Osteocyte (in vitro differentiated cells): ENCODE measurements around the gene IGFL4. TPM values are rescaled to one million over a fixed set of nuclear protein-coding genes. Genes with fewer than 3 reads are reported as not detected.

Experiments
- DNase-seq: peaks from one replicate; pipeline ENCODE4 v3.0.0; 2021; ENCODE audit warnings: mixed read lengths; ENCODE audit not compliant: unreplicated experiment; ENCODE audit errors: extremely low spot score
- H3K27ac Mint-ChIP-seq: one replicate; pipeline ENCODE4 v1.8.0; 2021; ENCODE audit warnings: mild to moderate bottlenecking, mixed read lengths; ENCODE audit not compliant: unreplicated experiment
- H3K27me3 Mint-ChIP-seq: one replicate; pipeline ENCODE4 v1.8.0; 2021; ENCODE audit warnings: mixed read lengths; ENCODE audit not compliant: unreplicated experiment
- H3K36me3 Mint-ChIP-seq: one replicate; pipeline ENCODE4 v1.8.0; 2021; ENCODE audit warnings: mixed read lengths; ENCODE audit not compliant: unreplicated experiment
- H3K4me1 Mint-ChIP-seq: one replicate; pipeline ENCODE4 v1.8.0; 2021; ENCODE audit warnings: mixed read lengths; ENCODE audit not compliant: unreplicated experiment
- H3K4me3 Mint-ChIP-seq: one replicate; pipeline ENCODE4 v1.8.0; 2021; ENCODE audit warnings: mild to moderate bottlenecking, moderate library complexity, mixed read lengths; ENCODE audit not compliant: unreplicated experiment
- H3K9me3 Mint-ChIP-seq: one replicate; pipeline ENCODE4 v1.8.0; 2021; ENCODE audit warnings: mixed read lengths; ENCODE audit not compliant: unreplicated experiment
- long read RNA-seq: library from polyadenylated mRNA; unstranded; transcript quantifications from one replicate; pipeline ENCODE4 v2.0.0, GENCODE V29; 2021
- total RNA-seq: library from RNA; stranded (reverse); gene quantifications from 2 replicates; pipeline ENCODE4 v1.2.1, GENCODE V29; 2021
- TF ChIP-seq, protein P1 (sequence below): fragments of 200-600 bp; sonication (generic); IDR thresholded peaks from 2 replicates; pipeline ENCODE4 v1.5.0; 2021; ENCODE audit warnings: antibody characterized with exemption, mild to moderate bottlenecking, moderate library complexity

IGFL4 gene
- not detected in 2 replicates for total RNA-seq
- long read RNA-seq = 0 reads

DNA sequence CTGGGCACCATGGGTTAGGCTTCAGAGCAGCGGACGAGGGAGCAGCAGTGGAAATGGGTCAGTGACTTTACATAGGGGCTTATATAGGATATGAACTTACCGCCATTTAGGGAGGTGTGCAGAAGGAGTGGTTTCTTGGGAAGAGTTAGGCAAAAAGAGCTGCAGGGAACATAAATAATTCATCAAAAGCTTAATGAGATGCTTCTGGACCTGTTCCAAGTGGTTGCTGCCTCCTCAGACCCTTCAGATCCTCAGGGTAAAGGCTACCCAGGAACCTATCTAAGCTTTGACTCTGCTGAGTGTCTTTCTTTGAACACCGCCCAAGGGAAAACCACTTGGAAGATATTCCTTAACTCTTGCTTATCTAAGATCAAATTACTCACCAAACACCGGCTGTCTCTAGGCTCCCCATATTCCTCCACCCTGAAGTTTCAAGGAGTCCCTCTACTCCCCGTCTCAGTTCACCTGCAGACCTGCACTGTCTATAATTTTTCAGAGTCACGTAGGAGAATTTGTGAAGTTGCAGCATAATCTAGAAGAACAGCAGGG lies at the start of gene IGFL4:
Gene IGFL4 (minus strand): TSS at position 51 of the 549 bp plus-strand sequence. CDS start 40 bp downstream, at position 11.
- no peaks in the 10 kb centered on the region for H3K4me1 Mint-ChIP-seq
- H3K9me3 Mint-ChIP-seq = peaks cover 10% of the 10 kb centered on the region
- no peak within 1 kb of the TSS for H3K4me3 Mint-ChIP-seq
- peaks cover 1% of the 10 kb centered on the region for H3K36me3 Mint-ChIP-seq
- H3K27ac Mint-ChIP-seq = no peak within 1 kb of the TSS
- TF ChIP-seq, protein P1, sequence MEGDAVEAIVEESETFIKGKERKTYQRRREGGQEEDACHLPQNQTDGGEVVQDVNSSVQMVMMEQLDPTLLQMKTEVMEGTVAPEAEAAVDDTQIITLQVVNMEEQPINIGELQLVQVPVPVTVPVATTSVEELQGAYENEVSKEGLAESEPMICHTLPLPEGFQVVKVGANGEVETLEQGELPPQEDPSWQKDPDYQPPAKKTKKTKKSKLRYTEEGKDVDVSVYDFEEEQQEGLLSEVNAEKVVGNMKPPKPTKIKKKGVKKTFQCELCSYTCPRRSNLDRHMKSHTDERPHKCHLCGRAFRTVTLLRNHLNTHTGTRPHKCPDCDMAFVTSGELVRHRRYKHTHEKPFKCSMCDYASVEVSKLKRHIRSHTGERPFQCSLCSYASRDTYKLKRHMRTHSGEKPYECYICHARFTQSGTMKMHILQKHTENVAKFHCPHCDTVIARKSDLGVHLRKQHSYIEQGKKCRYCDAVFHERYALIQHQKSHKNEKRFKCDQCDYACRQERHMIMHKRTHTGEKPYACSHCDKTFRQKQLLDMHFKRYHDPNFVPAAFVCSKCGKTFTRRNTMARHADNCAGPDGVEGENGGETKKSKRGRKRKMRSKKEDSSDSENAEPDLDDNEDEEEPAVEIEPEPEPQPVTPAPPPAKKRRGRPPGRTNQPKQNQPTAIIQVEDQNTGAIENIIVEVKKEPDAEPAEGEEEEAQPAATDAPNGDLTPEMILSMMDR = no peak
- no peak for DNase-seq
- H3K27me3 Mint-ChIP-seq = peaks cover 46% of the 10 kb centered on the region

DNA sequence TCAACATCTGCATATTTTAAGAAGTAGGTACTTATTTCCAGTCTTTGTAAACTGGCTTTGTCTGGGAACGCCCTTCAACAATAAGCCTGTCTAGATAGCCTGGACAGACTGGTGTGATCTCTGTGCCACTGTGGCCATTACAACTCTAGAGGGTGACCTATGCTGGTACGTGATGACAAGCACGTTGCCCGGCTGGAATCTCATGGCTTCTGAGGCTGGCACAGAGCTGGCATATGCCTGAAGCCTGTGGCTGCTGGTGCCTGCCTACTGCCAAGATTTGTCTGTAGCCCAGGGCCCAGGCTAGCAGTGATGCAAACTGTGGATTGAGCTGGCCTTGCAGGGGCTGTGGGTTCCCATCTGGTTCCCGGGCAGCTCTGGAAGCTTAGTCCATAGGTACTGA lies 49.6 kb upstream of the IGFL4 start:
- no peak overlapping the region for H3K4me3 Mint-ChIP-seq
- H3K36me3 Mint-ChIP-seq = no peaks in the 10 kb centered on the region

DNA sequence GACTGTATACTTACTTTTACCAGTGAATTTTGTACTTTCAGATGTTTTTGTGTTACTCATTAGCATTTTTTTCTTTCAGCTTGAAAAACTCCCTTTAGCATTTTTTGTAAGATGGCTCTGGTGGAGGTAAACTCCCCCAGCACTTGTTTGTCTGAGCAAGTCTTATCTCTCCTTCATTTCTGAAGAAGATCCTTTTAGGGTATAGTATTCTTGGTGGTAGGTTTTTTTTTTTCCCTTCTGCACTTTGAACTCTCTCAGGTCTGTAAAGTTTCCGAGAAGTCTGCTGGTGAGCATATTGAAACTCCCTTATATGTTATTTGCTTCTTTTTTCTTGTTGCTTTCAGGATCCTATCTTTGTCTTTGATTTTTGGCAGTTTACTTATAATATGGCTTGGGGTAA lies 48.6 kb upstream of the IGFL4 start:
- no peak overlapping the region for H3K4me3 Mint-ChIP-seq
- H3K9me3 Mint-ChIP-seq = peaks cover 18% of the 10 kb centered on the region
- H3K27me3 Mint-ChIP-seq = peaks cover 71% of the 10 kb centered on the region
- DNase-seq = no peak
- H3K4me1 Mint-ChIP-seq = no peaks in the 10 kb centered on the region
- H3K27ac Mint-ChIP-seq = no peak overlapping the region
- H3K36me3 Mint-ChIP-seq = no peaks in the 10 kb centered on the region
- TF ChIP-seq, protein P1 = no peak

More for the DNA sequence above, 49.6 kb upstream of the IGFL4 start:
- Mint-ChIP-seq H3K27ac (no peak overlapping the region), H3K9me3 (peaks cover 14% of the 10 kb centered on the region), H3K27me3 (peaks cover 71% of the 10 kb centered on the region), H3K4me1 (no peaks in the 10 kb centered on the region)
- no peak for DNase-seq
- TF ChIP-seq, protein P1 = no peak

DNA sequence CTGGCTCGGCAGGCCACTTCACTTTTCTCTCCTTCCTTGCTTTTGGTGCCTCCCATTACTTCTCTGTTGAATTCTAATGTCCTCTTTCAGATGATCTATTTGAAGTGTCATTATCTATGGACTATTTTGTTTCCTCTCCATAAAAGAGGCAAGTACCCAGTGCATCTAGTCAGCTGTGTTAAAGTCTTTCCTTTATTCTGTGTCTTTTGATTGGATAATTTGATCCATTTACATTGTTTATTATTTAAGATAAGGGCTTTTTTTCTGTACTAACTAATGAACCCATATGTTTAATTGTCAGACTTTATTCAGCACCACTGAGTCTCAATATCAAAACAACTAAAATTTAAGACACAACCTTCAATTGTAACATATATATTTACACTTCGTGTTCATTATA lies 47.3 kb upstream of the IGFL4 start:
- Mint-ChIP-seq H3K27ac (no peak overlapping the region), H3K36me3 (no peaks in the 10 kb centered on the region), H3K27me3 (peaks cover 72% of the 10 kb centered on the region), H3K4me1 (no peaks in the 10 kb centered on the region), H3K9me3 (peaks cover 18% of the 10 kb centered on the region), H3K4me3 (no peak overlapping the region)
- TF ChIP-seq, protein P1 = no peak
- no peak for DNase-seq

DNA sequence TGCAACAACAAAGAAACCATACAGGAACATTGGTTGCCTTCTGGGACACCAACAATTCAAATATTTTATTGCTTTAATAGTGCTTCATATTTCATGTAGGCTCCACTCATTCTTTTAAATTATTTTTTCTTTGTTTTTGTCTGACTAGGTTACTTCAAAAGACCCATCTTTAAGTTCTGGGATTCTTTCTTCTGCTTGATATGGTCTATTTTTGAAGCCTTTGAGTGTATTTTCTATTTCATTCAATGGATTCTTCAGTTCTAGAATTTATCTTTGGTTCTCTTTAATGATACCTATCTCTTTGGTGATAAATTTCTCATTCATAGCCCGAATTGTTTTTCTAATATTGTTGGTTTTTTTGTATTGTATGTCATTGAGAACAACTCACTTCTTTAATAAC lies 45.1 kb upstream of the IGFL4 start:
- Mint-ChIP-seq H3K9me3 (peaks cover 18% of the 10 kb centered on the region), H3K27me3 (peaks cover 85% of the 10 kb centered on the region), H3K4me3 (no peak overlapping the region), H3K4me1 (peaks cover 4% of the 10 kb centered on the region), H3K36me3 (no peaks in the 10 kb centered on the region), H3K27ac (no peak overlapping the region)
- TF ChIP-seq, protein P1 = no peak
- DNase-seq = no peak
